Activated CD4-positive, alpha-beta T cell treated with anti-CD3 and anti-CD28 coated beads, Interleukin-2, amount 50 U/mL, for 1 hour (primary cell): Measurements from ENCODE around the gene UAP1L1.

Experiments used
- DNase-seq: peaks from one replicate; pipeline ENCODE4 v3.0.0-alpha.2; 2020

UAP1L1 gene

DNA sequence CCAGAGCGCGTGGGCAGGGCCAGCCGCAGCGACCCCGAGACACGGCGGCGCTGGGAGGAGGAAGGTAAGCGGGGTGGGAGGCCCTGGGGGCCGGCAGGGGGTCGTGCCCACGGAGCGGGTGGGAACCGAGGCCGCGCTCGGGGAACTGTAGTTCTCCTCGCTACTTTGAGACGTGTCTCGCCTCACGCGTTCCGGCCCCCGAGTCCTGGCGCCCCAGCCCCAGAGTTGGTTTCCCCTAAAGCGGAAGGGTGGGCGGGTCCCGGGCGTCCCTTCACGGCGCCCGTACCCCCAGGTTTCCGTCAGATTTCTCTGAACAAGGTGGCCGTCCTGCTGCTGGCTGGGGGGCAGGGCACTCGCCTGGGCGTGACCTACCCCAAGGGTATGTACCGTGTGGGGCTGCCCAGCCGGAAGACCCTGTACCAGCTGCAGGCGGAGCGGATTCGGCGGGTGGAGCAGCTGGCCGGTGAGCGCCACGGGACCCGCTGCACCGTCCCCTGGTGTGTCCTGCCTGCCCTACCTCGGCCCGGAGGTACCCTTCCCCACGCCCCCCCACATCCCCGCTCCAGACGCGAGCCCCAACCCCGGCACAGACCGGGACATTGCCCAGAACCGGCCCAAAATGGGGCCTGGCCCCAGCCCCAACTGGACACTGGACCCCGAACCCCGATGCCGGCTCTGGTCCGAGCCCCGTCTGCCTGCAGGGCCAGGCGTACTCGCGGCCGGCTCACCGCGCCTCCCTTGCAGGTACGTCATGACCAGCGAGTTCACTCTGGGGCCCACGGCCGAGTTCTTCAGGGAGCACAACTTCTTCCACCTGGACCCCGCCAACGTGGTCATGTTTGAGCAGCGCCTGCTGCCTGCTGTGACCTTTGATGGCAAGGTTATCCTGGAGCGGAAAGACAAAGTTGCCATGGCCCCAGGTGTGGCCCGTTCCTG lies 709 bp downstream of the UAP1L1 start:
- DNase-seq, result peak; percentile 22

DNA sequence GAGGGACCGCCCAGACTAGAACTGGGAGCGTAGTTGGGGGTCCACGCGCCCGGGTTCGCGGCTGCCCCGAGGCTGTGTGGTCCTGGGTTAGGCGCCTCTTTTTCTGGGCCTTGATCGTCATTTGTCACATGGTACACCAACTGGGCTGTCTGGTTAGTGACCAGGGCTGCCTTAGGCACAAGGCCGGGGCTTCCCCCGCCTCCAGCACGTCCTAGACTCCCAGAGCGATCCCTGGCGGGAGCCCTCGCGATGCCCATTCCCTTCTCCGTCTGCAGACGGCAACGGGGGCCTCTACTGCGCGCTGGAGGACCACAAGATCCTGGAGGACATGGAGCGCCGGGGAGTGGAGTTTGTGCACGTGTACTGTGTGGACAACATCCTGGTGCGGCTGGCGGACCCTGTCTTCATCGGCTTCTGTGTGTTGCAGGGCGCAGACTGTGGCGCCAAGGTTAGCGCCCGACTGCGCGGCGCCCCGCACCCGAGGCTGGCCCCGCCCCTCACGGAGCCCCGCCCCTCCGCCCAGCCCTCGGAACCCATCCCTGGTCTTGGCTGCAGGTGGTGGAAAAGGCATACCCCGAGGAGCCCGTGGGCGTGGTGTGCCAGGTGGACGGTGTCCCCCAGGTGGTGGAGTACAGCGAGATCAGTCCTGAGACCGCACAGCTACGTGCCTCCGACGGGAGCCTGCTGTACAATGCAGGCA lies 1.5 kb downstream of the UAP1L1 start:
- no peak for DNase-seq

- DNase-seq, result no peak
Measured at GRCh38 chr9:137079401-137079787, 2.1 kb downstream of the UAP1L1 start.

GRCh38 chr9:137080260-137081122 lies 3.2 kb downstream of the UAP1L1 start:
- DNase-seq, result no peak

DNA sequence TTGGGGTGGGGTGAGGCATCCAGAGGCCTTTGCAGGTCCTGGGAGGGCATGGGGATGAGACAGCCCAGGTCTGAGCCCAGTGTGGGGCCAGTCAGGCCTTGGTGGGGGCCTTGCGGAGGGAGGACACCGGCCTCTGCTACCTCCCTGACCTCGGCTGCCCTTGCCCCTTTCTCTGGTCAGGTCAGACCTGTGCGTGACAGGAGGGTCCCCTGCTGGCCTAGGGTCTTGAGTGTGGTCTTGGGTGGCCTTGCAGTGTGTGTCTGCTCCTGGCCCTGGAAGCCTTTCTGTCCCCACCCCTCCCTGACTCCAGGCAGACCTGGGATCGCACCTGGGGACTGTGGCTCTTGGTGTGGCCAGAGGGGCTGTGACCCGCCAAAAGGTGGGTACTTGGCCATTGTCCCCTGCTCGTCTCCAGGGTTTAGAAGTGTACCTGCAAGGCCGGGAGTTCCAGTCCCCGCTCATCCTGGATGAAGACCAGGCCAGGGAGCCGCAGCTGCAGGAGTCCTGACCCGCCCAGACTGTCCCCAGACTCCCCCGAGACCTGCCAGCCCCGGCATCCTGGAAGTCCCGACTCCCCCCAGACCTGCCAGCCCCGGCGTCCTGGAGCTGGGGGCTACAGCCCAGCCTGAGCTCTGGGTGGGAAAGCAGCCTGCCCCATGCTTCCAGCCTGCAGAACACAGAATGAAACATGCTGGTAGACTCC lies 5.1 kb downstream of the UAP1L1 start:
- DNase-seq, result no peak

GRCh38 chr9:137082925-137083290 lies 5.6 kb downstream of the UAP1L1 start:
- DNase-seq, result no peak

DNA sequence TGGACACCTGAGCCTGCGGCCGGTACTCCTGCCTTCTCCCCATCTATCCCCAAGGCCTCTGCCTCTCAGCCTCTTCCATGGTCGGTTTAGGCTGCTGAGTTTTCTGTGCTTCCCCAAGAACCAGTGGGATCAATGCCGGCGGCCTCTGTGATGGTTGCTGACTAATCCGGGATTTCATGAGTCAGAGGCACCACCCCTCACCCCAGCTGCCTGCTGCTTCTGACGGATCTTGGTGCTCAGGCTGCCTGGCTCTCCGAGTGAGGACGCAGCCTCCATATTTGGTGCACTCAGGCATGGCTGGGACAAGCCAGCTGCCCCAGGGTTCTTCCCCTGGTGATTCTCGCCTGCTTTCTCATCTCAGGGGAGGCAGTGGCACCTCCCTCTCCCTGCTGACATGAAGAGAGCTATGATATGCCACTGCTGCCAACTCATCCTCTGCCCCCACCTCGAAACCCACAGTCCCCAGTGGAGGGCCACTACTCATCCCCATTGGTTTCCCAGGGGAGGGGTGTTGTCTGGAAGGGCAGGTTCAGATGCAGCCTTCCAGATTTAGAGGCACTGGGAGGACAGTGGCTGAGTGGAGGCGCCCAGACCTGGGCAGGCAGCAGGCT lies 6.2 kb downstream of the UAP1L1 start:
- DNase-seq, result no peak

GRCh38 chr9:137084526-137084925 lies 7.2 kb downstream of the UAP1L1 start:
- no peak for DNase-seq

DNA sequence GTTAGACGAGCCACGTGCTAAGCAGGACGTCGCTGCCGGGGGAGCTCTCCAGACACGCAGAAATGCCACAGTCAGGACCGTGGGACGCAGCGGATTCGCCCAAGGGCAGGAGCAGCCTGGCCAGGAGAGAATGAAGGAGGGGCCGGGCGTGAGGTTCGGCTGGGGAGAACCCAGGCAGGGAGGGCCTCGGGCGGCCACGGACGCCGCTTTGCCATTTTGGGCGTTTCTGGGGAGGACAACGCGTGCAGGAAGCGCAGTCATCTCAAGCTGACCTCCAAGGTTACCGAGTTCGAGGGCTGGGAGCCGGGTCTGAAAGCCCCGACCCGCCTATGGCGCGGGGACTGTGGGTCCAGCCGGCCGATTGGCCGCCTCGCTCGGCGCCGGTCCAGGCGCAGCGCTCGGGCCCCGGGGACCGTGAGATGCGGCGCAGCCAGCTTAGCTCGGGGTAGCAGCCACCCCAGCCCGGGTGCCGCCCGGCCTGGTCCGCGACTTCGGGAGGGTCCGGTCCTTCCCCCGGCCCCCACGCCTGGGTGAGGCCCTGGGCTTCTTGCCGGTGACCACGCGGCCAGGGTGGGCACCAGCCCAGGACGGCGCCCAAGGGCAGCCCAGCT lies 8.7 kb downstream of the UAP1L1 start:
- DNase-seq, result peak; percentile 24

- DNase-seq, result peak; percentile 100
Measured at GRCh38 chr9:137086531-137087408, 9.5 kb downstream of the UAP1L1 start, which contains the start of gene MAN1B1. Gene MAN1B1, plus strand, starts transcription at chr9:137086985. Its CDS starts 15 bp downstream, at chr9:137087000.

DNA sequence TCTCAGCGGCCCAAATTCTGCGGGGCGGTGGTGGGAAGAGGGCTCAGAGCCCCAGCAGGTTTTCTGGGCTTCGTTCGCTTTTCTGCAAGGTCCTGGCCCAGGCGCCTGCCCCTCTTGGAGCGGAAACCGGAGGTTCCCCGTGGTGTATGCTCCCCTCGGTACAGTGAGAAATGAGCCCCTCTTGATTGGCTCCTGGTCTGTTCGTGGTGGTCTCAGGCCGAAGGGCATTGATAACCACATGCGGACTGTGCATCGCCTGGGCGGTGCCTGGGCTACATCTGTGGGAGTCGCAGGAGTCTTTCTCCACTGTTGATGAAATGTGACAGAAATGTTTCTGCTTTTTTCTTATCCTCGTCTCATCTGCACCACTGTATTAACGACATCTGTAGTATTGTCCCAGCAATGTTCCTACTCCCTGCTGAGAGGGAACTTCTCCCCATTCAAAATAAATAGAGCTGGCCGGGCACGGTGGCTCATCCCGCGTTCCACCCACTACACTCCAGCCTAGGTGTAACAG lies 10.2 kb downstream of the UAP1L1 start:
- no peak for DNase-seq

DNA sequence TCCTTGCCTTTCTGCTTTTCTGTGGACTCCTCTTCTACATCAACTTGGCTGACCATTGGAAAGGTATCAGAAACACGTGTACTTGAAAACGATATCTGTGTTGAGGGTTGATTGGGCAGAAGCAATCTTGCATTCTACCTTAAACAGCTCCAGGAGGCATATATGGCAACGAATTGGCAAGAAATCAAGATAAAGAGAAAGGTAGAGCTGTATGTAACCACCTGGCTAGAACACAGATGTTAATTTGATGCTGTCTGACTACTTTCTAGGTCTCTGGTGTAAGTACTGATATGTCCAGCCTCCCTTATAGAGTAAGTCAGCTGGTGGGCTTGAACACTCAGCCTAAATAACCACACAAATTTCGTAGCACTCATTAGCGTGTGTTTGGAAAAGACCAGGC lies 10.8 kb downstream of the UAP1L1 start:
- no peak for DNase-seq

DNA sequence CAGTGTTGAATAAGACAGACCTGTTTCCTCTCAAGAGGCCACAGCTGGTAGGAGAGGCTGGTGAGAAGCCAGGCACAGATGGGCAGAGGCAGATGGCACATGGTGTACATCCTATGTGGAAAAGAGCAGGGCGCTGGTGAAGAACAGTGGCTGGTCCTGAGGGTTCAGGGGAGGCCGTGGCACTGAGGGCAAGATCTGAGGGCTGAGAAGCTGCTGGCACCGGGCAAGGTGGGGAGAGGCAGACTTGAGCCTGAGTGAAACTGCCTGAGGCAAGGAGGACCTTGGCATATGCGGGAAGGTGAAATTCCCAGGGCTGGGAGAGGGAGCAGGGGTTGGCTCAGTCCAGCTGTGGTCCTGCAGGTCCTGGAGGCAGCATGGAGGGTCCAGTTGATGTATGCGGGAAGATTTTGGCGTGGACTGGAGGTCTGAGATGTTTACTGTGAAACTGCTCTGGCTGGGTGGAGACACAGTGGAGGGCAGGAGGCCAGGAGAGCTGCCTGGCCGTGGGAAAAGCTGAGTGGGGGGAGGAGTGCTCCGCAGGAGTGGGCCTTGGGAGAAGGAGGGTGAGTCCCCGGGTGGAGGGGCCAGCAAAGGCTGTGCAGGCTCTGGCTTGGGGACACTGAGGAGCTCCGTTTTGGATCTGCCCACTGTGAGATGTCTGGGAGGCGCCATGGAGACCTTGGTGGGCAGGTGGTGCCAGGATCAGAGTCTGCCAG lies 12.1 kb downstream of the UAP1L1 start:
- DNase-seq, result no peak

DNA sequence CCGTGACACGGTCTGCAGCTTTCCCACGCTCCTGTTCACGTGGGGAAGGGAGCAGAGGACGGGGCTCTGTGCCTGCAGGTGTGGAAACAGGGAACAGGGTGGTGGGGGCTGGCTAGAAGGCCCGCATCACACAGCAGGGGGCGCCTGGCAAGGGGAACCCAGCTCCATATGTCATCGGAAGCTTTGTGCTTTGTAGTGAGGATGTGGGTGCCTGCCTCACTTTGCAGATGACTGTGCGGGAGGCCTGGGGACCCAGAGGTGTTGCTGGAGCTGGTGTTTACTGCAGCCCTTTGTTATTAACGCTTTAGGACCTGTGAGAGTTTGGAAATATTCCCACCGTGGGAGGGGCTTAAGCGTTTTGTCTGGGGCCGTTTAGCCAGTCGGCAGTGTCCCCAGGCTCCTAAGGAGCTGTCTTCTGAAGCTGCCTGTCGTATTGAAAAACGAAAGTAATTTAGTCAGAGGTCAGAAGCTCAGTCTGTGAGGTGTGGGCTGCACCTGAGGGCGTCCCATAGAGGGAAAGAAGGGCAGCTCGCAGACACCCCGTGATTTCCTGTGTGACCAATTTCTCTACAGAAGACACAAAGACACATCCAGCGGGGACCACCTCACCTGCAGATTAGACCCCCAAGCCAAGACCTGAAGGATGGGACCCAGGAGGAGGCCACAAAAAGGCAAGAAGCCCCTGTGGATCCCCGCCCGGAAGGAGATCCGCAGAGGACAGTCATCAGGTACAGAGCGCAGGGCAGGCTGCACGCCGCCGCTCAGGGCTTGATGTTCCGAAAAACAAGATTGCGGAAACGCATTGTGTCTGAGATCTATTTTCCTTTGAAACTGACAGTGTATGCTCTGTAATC lies 18.6 kb downstream of the UAP1L1 start:
- peak; percentile 86 for DNase-seq

- DNase-seq, result no peak
Measured at GRCh38 chr9:137096785-137097546, 19.6 kb downstream of the UAP1L1 start.

- no peak for DNase-seq
Measured at GRCh38 chr9:137097761-137098462, 20.6 kb downstream of the UAP1L1 start.

GRCh38 chr9:137099231-137099630 lies 21.9 kb downstream of the UAP1L1 start:
- no peak for DNase-seq
